ENCODE data around the gene SSTR5. TPM values are rescaled to one million over a fixed set of nuclear protein-coding genes. Genes with fewer than 3 reads are reported as not detected.

SSTR5 gene
- total and polyA plus RNA-seq, 11 donors, result 0.22 to 20.1 (median 3.6) TPM

DNA sequence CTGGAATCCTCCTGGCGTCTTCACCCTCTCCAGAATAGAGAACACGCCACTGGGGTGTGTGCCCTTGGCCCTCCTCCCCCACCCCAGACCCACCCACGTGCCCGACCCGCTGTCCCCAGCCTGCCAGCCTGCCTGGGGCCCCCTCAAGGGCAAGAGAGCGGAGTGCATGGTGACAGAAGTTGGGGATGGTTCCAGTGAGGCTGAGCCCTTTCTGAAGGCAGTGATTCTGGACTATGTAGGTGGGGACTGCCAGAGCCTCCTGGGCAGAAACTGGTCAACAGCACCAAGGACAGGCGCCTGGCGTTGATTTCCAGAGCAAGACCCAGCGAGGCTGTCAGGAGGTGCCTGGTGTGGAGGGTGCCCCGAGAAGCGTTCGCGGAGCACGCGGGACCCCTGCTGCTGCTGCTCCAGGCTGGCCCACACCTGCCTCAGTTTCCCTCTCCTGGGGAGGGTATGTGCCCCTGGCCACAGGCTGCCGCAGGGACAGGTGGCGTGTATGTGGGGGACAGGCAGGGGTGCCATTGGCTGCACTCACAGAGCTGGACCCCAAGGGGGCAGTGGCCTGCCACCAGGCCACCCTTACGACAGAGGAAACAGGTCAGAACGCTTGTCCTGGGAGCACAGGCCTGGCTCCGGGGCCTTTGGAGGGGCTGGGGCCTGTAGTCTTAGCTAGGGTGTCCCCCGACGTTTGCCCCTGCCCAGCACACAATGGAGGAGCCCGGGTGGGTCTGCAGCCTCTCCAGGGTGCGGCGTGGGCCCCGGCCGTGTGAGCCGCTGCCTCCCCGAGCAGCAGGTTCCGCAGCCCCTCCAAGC is 1.2 kb downstream of the SSTR5 start:
- Histone ChIP-seq H3K27ac (peak overlapping the region in 7 of 12 donors; percentile 29 to 77 (median 54)), H3K27me3 (peaks cover 31 to 89% (median 54%) of the 10 kb centered on the region in 9 donors), H3K9me3 (no peaks in the 10 kb centered on the region), H3K4me3 (peak overlapping the region in 6 of 12 donors; percentile 10 to 46 (median 38)), H3K4me1 (peaks cover 0 to 17% (median 0%) of the 10 kb centered on the region in 12 donors), H3K36me3 (no peaks in the 10 kb centered on the region)
- ATAC-seq (peak; percentile 33 to 77 (median 62)), DNase-seq (peak in 1 of 5 donors; percentile 69)
- 49 to 62% (median 57%) methylated on average over 13 to 30 of the region's 30 CpGs for WGBS, 4 donors
- intact Hi-C loops (cut with DNase I), result loop anchor here in 1 of 10 donors (2.0 kb wide), 1 partner anchor 25 kb away; no protein-coding TSS in a partner anchor
- TF ChIP-seq POLR2A (IDR thresholded peaks at IDR 0.05), result no peak
- TF ChIP-seq, protein P1, sequence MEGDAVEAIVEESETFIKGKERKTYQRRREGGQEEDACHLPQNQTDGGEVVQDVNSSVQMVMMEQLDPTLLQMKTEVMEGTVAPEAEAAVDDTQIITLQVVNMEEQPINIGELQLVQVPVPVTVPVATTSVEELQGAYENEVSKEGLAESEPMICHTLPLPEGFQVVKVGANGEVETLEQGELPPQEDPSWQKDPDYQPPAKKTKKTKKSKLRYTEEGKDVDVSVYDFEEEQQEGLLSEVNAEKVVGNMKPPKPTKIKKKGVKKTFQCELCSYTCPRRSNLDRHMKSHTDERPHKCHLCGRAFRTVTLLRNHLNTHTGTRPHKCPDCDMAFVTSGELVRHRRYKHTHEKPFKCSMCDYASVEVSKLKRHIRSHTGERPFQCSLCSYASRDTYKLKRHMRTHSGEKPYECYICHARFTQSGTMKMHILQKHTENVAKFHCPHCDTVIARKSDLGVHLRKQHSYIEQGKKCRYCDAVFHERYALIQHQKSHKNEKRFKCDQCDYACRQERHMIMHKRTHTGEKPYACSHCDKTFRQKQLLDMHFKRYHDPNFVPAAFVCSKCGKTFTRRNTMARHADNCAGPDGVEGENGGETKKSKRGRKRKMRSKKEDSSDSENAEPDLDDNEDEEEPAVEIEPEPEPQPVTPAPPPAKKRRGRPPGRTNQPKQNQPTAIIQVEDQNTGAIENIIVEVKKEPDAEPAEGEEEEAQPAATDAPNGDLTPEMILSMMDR (IDR thresholded peaks at IDR 0.05), result peak in 10 of 12 donors; percentile 11 to 54 (median 30)

DNA sequence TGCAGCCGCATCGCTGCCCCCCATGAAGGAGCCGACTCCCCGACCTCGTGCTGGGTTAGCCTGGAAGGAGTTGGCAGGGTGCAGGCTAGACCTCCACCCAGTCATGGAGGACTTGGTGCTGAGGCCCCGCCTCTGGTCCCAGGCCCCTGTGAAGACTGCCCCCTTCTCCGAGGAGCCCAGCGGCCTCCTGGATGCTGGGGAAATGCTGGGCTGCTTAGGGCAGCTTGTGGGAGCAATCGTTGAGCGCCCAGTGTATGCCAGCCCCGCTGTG is 1.8 kb downstream of the SSTR5 start:
- H3K27ac ChIP-seq, result peak overlapping the region in 3 of 12 donors; percentile 44 to 76 (median 54)
- no peaks in the 10 kb centered on the region for H3K36me3 ChIP-seq

GRCh38 chr16:1075546-1075945 is 3.0 kb downstream of the SSTR5 start:
- H3K4me1 ChIP-seq, result peaks cover 0 to 17% (median 0%) of the 10 kb centered on the region in 12 donors
- H3K27me3 ChIP-seq, result peaks cover 26 to 87% (median 50%) of the 10 kb centered on the region in 9 donors
- ATAC-seq (no peak), DNase-seq (no peak)
- WGBS, 4 donors, result 62 to 66% (median 64%) methylated on average over 11 to 13 of the region's 13 CpGs
- H3K36me3 ChIP-seq, result no peaks in the 10 kb centered on the region
- H3K9me3 ChIP-seq, result no peaks in the 10 kb centered on the region
- TF ChIP-seq, protein P1 (IDR thresholded peaks at IDR 0.05), result no peak
- no peak for TF ChIP-seq POLR2A (IDR thresholded peaks at IDR 0.05)
- H3K4me3 ChIP-seq, result no peak overlapping the region
- no peak overlapping the region for H3K27ac ChIP-seq
- intact Hi-C loops (cut with DNase I), result loop anchor here in 2 of 10 donors (1.0 to 2.0 kb wide), 2 partner anchors 22 to 23 kb away; no protein-coding TSS in a partner anchor

More for the DNA sequence above, 1.8 kb downstream of the SSTR5 start:
- Histone ChIP-seq H3K9me3 (no peaks in the 10 kb centered on the region), H3K4me3 (no peak overlapping the region), H3K27me3 (peaks cover 31 to 89% (median 52%) of the 10 kb centered on the region in 9 donors), H3K4me1 (peaks cover 0 to 17% (median 0%) of the 10 kb centered on the region in 12 donors)
- 59 to 68% (median 63%) methylated on average over 3 to 11 of the region's 11 CpGs for WGBS, 4 donors
- DNase-seq (no peak), ATAC-seq (no peak)
- TF ChIP-seq, protein P1 (IDR thresholded peaks at IDR 0.05), result no peak
- no peak for TF ChIP-seq POLR2A (IDR thresholded peaks at IDR 0.05)
- intact Hi-C loops (cut with DNase I), result loop anchor here in 1 of 10 donors (2.0 kb wide), 1 partner anchor 24 kb away; no protein-coding TSS in a partner anchor

GRCh38 chr16:1076801-1077576 is 4.4 kb downstream of the SSTR5 start:
- DNase-seq (no peak), ATAC-seq (no peak)
- H3K9me3 ChIP-seq, result no peaks in the 10 kb centered on the region
- no peak overlapping the region for H3K27ac ChIP-seq
- no peak overlapping the region for H3K4me3 ChIP-seq
- H3K36me3 ChIP-seq, result no peaks in the 10 kb centered on the region
- TF ChIP-seq POLR2A (IDR thresholded peaks at IDR 0.05), result no peak
- TF ChIP-seq, protein P1 (IDR thresholded peaks at IDR 0.05), result no peak
- intact Hi-C loops (cut with DNase I), result no loop called here
- 31 to 47% (median 38%) methylated on average over 15 to 16 of the region's 16 CpGs for WGBS, 4 donors
- peaks cover 0 to 14% (median 0%) of the 10 kb centered on the region in 12 donors for H3K4me1 ChIP-seq
- peaks cover 25 to 87% (median 38%) of the 10 kb centered on the region in 9 donors for H3K27me3 ChIP-seq

Measured in heart left ventricle (tissue), 16 donors.